PC-3 (cell line): Measurements from ENCODE around the gene CIB4.

Source experiments
- CTCF ChIP-seq: fragments of 300-600 bp; sonication (generic); conservative IDR thresholded peaks from 2 replicates; pipeline ENCODE4 v1.5.1; 2017; ENCODE audit warnings: antibody characterized with exemption, low read depth, mild to moderate bottlenecking, low read length
- EZH2 ChIP-seq: fragments of 300-600 bp; sonication (generic); IDR thresholded peaks from one replicate; pipeline ENCODE4 v1.6.1; 2017; ENCODE audit warnings: antibody characterized with exemption, mild to moderate bottlenecking, low read length; ENCODE audit not compliant: unreplicated experiment
- EZH2phosphoT487 ChIP-seq: fragments of 300-600 bp; sonication (generic); IDR thresholded peaks from 2 replicates; pipeline ENCODE4 v1.6.1; 2018; ENCODE audit warnings: mild to moderate bottlenecking, antibody characterized with exemption, low read length, borderline replicate concordance

DNA sequence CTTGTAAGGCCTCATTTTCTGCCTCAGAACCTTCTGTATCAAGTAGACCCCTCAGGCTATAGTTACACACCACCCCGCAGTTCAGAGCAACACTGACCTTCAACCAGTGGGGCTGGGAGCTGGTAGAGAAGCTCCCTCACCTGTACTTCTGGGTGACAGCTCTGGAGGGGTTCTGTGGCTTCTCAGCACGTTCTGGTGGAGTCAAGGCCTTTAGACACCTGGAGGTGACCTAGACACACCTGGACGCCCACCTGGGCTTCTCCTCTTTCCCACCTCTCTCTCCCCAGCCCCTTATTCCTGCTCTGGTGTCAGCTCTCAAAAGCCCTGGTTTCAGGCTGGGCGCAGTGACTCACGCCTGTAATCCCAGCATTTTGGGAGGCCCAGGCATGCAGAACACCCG, 7.3 kb upstream of the CIB4 start:
- TF ChIP-seq EZH2, result no peak
- TF ChIP-seq CTCF, result no peak
- no peak for TF ChIP-seq EZH2phosphoT487
